ENCODE results near the gene MXI1.

Gene MXI1

GRCh38 chr10:110278562-110279406, 71.4 kb downstream of the MXI1 start:
- no peak for DNase-seq

- DNase-seq: peak; percentile 40
These were observed 72.1 kb downstream of the MXI1 start for GRCh38 chr10:110279407-110279986.

- DNase-seq: no peak
These were observed 76.9 kb downstream of the MXI1 start for GRCh38 chr10:110284262-110284661.

GRCh38 chr10:110285501-110285900, 78.1 kb downstream of the MXI1 start:
- no peak for DNase-seq

GRCh38 chr10:110286841-110287240, 79.4 kb downstream of the MXI1 start:
- no peak for DNase-seq

- DNase-seq: no peak
These were observed 89.6 kb downstream of the MXI1 start for GRCh38 chr10:110296966-110297365.

- no peak for DNase-seq
These were observed 93.1 kb downstream of the MXI1 start for GRCh38 chr10:110300486-110300986.

GRCh38 chr10:110303681-110304080, 96.3 kb downstream of the MXI1 start:
- DNase-seq: no peak

- DNase-seq: no peak
These were observed 97.0 kb downstream of the MXI1 start for GRCh38 chr10:110304394-110304779.

- DNase-seq: peak; percentile 95
These were observed 97.5 kb downstream of the MXI1 start, which contains the start of gene SMNDC1 for GRCh38 chr10:110304780-110305421. Gene SMNDC1 (minus strand): TSS chr10:110304920. CDS start chr10:110303587, 1,333 bp downstream.

- DNase-seq: peak; percentile 48
These were observed 98.5 kb downstream of the MXI1 start for GRCh38 chr10:110305767-110306451.

GRCh38 chr10:110306452-110306768, 99.0 kb downstream of the MXI1 start:
- no peak for DNase-seq

GRCh38 chr10:110307805-110308204, 100.4 kb downstream of the MXI1 start:
- DNase-seq: no peak

- no peak for DNase-seq
These were observed 103.3 kb downstream of the MXI1 start for GRCh38 chr10:110310741-110311140.

- peak; percentile 31 for DNase-seq
These were observed 104.0 kb downstream of the MXI1 start for GRCh38 chr10:110311357-110311949.

GRCh38 chr10:110312206-110312605, 104.8 kb downstream of the MXI1 start:
- DNase-seq: no peak

- no peak for DNase-seq
These were observed 106.3 kb downstream of the MXI1 start for GRCh38 chr10:110313674-110314073.

- DNase-seq: no peak
These were observed 110.8 kb downstream of the MXI1 start for GRCh38 chr10:110317866-110318850.

GRCh38 chr10:110321869-110322620, 114.6 kb downstream of the MXI1 start:
- no peak for DNase-seq

GRCh38 chr10:110323503-110323902, 116.1 kb downstream of the MXI1 start:
- no peak for DNase-seq
